LNCAP (cell line): Measurements from ENCODE around the gene SELENON.

ENCODE experiments used
- CTCF ChIP-seq: fragments of 450-650 bp; IDR thresholded peaks from 2 replicates; pipeline ENCODE4 v1.5.1; 2017; ENCODE audit warnings: mild to moderate bottlenecking

The SELENON gene

GRCh38 chr1:25816112-25816718 is 16.2 kb downstream of the SELENON start:
- no peak for TF ChIP-seq CTCF

- no peak for TF ChIP-seq CTCF
Observed at GRCh38 chr1:25817840-25818501, 18.0 kb downstream of the SELENON start.

- no peak for TF ChIP-seq CTCF
Observed at GRCh38 chr1:25818569-25818968, 18.6 kb downstream of the SELENON start.

- no peak for TF ChIP-seq CTCF
Observed at GRCh38 chr1:25819491-25820246, 19.7 kb downstream of the SELENON start, which contains the start of gene MTFR1L. Gene MTFR1L (plus strand): TSS chr1:25819954. CDS start chr1:25823105, 3,151 bp downstream.

- no peak for TF ChIP-seq CTCF
Observed at GRCh38 chr1:25820247-25821111, 20.5 kb downstream of the SELENON start.

GRCh38 chr1:25821112-25821476 is 21.1 kb downstream of the SELENON start:
- no peak for TF ChIP-seq CTCF

GRCh38 chr1:25821630-25822091 is 21.7 kb downstream of the SELENON start:
- no peak for TF ChIP-seq CTCF
